Thymus (tissue), 11 donors: ENCODE data around the gene CPT1B. TPM values are rescaled to one million over a fixed set of nuclear protein-coding genes. Genes with fewer than 3 reads are reported as not detected.
"Not testable (repeated sequence)": the region's sequence is repeated elsewhere in the genome, so short reads cannot be mapped to it uniquely, and the experiment has no call there.

Experiments
- DNase-seq, 9 donors: peaks; one replicate each; pipeline ENCODE4 v3.0.0-alpha.2; 2013; ENCODE audit warnings: low spot score in 9 of 9, low read depth in 6 of 9, missing footprints in 1 of 9
- H3K27ac ChIP-seq, 2 donors: one replicate each; pipeline ENCODE4 v1.5.1; 2013; ENCODE audit warnings: control low read depth in 1 of 2, low read depth in 1 of 2, low read length in 1 of 2, mild to moderate bottlenecking in 1 of 2, moderate library complexity in 1 of 2
- H3K27me3 ChIP-seq, 2 donors: one replicate each; pipeline ENCODE4 v1.5.1; 2013; ENCODE audit warnings: low read length in 1 of 2; ENCODE audit not compliant: control insufficient read depth in 2 of 2, insufficient read depth in 1 of 2
- H3K36me3 ChIP-seq, 2 donors: one replicate each; pipeline ENCODE4 v1.5.1; 2013; ENCODE audit warnings: low read length in 1 of 2, mild to moderate bottlenecking in 1 of 2, moderate library complexity in 1 of 2; ENCODE audit not compliant: control insufficient read depth in 2 of 2, insufficient read depth in 2 of 2
- H3K4me1 ChIP-seq, 2 donors: one replicate each; pipeline ENCODE4 v1.5.1; 2013; ENCODE audit warnings: low read length in 2 of 2; ENCODE audit not compliant: control insufficient read depth in 2 of 2, insufficient read depth in 2 of 2
- H3K4me3 ChIP-seq, 2 donors: one replicate each; pipeline ENCODE4 v1.5.1; 2013; ENCODE audit warnings: low read length in 2 of 2, control low read depth in 1 of 2, mild to moderate bottlenecking in 1 of 2
- H3K9me3 ChIP-seq, 2 donors: one replicate each; pipeline ENCODE4 v1.5.1; 2013; ENCODE audit warnings: low read length in 1 of 2, mild to moderate bottlenecking in 1 of 2; ENCODE audit not compliant: control insufficient read depth in 2 of 2, insufficient read depth in 1 of 2
- WGBS: extraction: QIAGEN DNeasy Blood & Tissue Kit; methylation state at CpG from one replicate; pipeline ENCODE4 v1.1.7; 2013; 5-methylcytosine and 5-hydroxymethylcytosine counted together
- polyA plus RNA-seq: library from polyadenylated mRNA; stranded (reverse); fragments of 200-250 nt; gene quantifications from one replicate; pipeline ENCODE4 v1.2.3, GENCODE V29; 2013
- total RNA-seq: library from RNA; stranded (reverse); fragments of 120-200 nt; gene quantifications from one replicate; pipeline ENCODE4 v1.2.4, GENCODE V29; 2013
- donor health status: healthy.

Gene CPT1B
- total and polyA plus RNA-seq, 2 donors = 8.5 to 74.1 TPM

DNA sequence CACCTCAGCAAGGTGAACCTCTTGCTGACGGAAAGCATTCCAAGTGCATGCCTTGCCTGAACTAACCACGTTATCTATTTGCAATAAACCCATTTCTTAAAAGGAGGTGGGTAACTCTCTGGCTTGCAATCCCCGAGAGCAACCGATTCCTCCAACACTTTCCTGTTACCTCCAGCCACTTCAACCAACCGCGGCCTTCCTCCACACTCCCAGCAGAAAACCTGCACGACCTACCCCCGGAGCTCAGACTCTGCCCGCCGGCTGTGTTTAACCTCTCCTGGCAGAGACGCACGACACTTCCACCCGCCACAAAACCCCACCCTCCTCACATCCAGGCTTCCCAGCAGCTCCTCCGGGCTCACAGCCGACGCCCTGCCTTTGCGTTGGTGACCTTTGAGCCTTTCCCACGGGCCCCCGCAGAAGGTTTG is 53.5 kb downstream of the CPT1B start:
- peak overlapping the region; percentile 65 to 92 for H3K27ac ChIP-seq
- peaks cover 22 to 33% of the 10 kb centered on the region in 2 donors for H3K27me3 ChIP-seq
- H3K4me3 ChIP-seq = peak overlapping the region; percentile 63 to 86
- H3K9me3 ChIP-seq = peaks cover 1 to 12% of the 10 kb centered on the region in 2 donors
- 13% methylated on average over 19 of the region's 19 CpGs for WGBS
- peaks cover 39 to 41% of the 10 kb centered on the region in 2 donors for H3K36me3 ChIP-seq
- peaks cover 16 to 18% of the 10 kb centered on the region in 2 donors for H3K4me1 ChIP-seq
- DNase-seq = no peak

GRCh38 chr22:50523806-50524675 is 54.2 kb downstream of the CPT1B start:
- WGBS = 92% methylated on average over 25 of the region's 25 CpGs
- peaks cover 16 to 18% of the 10 kb centered on the region in 2 donors for H3K4me1 ChIP-seq
- H3K27ac ChIP-seq = no peak overlapping the region
- no peak for DNase-seq
- H3K36me3 ChIP-seq = peaks cover 45 to 47% of the 10 kb centered on the region in 2 donors
- peak overlapping the region; percentile 63 to 86 for H3K4me3 ChIP-seq
- H3K9me3 ChIP-seq = peaks cover 1 to 8% of the 10 kb centered on the region in 2 donors
- H3K27me3 ChIP-seq = peaks cover 15 to 27% of the 10 kb centered on the region in 2 donors

DNA sequence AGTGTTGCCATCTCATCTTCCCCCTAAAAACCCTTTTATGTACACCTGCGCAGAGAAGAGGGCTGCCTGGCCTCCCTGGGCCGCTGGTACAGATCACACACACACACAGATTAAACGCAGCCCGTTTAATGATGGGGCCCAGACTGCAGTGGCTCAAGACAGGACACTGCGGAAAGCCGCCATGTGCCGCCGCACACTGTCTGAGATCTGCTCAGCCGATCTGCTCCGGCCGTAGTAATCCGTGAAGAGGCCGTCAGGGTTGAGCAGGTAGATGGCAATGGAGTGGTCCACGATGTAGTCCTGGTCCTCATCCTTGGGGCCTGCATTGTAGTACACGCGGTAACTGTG is 54.8 kb downstream of the CPT1B start:
- 96% methylated on average over 16 of the region's 16 CpGs for WGBS
- Histone ChIP-seq H3K9me3 (peaks cover 0 to 2% of the 10 kb centered on the region in 2 donors), H3K4me1 (peaks cover 16 to 18% of the 10 kb centered on the region in 2 donors), H3K36me3 (peaks cover 51 to 53% of the 10 kb centered on the region in 2 donors), H3K27ac (no peak overlapping the region), H3K27me3 (peaks cover 9 to 21% of the 10 kb centered on the region in 2 donors), H3K4me3 (no peak overlapping the region)
- no peak for DNase-seq

- no peak overlapping the region for H3K4me3 ChIP-seq
- no peaks in the 10 kb centered on the region for H3K9me3 ChIP-seq
- H3K36me3 ChIP-seq = peaks cover 55 to 56% of the 10 kb centered on the region in 2 donors
- H3K27me3 ChIP-seq = peaks cover 4 to 16% of the 10 kb centered on the region in 2 donors
- peaks cover 16 to 18% of the 10 kb centered on the region in 2 donors for H3K4me1 ChIP-seq
- WGBS = 96% methylated on average over 22 of the region's 22 CpGs
- DNase-seq = no peak
- no peak overlapping the region for H3K27ac ChIP-seq
Measured at GRCh38 chr22:50522806-50523438, 55.3 kb downstream of the CPT1B start.

DNA sequence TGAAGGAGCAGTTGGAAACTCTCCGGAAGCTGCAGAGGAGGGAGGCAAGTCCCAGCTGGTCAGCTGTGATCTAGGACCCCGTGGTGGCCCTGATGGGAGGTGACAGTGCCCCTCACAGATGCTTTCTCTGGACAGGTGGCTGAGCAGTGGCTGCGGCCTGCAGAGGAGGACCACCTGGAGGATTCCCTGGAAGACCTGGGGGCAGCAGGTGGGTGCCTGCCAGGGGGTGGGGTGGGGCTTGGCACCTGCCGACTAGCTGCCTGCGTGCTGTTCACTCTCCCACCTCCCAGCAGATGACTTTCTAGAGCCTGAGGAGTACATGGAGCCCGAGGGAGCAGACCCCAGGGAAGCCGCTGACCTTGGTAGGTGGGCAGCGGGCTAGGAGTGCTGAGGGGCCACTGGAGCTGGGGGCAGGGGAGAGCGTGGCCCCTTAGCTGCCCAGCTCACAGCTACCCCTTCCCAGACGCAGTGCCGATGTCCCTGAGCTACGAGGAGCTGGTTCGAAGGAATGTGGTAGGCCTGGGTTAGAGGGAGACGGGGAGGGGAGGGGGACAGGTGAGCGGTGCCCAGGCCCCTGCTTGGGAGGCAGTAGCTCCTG is 55.9 kb downstream of the CPT1B start:
- DNase-seq = no peak
- peaks cover 16 to 18% of the 10 kb centered on the region in 2 donors for H3K4me1 ChIP-seq
- H3K27me3 ChIP-seq = peaks cover 2 to 10% of the 10 kb centered on the region in 2 donors
- peaks cover 61% of the 10 kb centered on the region in 2 donors for H3K36me3 ChIP-seq
- WGBS = 94% methylated on average over 15 of the region's 15 CpGs
- H3K9me3 ChIP-seq = no peaks in the 10 kb centered on the region
- H3K27ac ChIP-seq = no peak overlapping the region
- H3K4me3 ChIP-seq = no peak overlapping the region

DNA sequence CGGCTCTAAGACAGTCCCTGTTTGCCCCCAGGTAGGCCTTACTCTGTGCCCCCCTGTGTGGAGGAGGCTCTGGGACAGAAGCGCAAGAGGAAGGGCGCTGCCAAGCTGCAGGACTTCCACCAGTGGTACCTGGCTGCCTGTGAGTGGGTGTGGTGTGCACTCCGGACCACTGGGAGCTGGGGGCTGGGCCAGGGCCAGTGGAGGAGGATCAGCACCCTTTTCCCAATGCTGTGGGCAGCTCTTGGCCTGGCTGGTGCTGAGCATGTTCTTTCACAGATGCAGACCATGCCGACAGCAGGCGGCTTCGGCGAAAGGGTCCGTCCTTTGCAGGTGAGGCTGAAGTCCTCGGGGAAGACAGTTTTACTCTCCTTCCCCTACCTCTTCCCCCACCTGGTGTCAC is 56.5 kb downstream of the CPT1B start:
- 97% methylated on average over 10 of the region's 10 CpGs for WGBS
- Histone ChIP-seq H3K36me3 (peaks cover 67% of the 10 kb centered on the region in 2 donors), H3K27ac (no peak overlapping the region), H3K9me3 (no peaks in the 10 kb centered on the region), H3K4me1 (peaks cover 13 to 15% of the 10 kb centered on the region in 2 donors), H3K4me3 (no peak overlapping the region), H3K27me3 (peaks cover 0 to 4% of the 10 kb centered on the region in 2 donors)
- DNase-seq = no peak

DNA sequence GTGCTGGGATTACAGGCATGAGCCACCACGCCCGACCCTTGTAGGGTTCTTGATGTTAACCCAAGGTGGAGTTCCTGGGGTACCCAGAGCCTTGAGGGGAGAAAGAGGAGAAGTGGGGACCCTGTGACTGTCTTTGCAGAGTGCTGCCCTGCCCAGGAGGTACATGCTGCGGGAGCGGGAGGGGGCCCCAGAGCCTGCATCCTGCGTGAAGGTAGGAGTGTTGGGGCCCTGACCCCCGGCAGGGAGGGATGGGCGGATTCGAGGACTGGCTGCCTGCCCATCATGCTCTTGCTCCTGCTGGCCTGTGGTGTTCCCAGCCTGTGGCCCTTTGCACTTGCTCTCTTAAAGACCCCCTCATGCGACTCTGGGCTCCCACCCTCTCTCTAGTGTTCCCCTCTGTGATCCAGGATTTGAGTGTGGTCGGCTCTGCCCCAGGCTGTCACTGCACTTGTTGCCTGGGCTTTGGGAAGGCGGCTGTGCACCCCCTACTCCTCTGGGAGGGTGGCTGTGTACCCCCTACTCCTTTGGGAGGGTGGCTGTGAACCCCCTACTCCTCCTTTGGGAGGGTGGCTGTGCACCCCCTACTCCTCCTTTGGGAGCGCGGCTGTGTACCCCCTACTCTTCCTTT is 57.3 kb downstream of the CPT1B start:
- 96% methylated on average over 13 of the region's 13 CpGs for WGBS
- no peak for DNase-seq
- H3K4me1 ChIP-seq = peaks cover 10 to 12% of the 10 kb centered on the region in 2 donors
- H3K27me3 ChIP-seq = no peaks in the 10 kb centered on the region
- H3K27ac ChIP-seq = no peak overlapping the region
- peaks cover 75% of the 10 kb centered on the region in 2 donors for H3K36me3 ChIP-seq
- no peaks in the 10 kb centered on the region for H3K9me3 ChIP-seq
- no peak overlapping the region for H3K4me3 ChIP-seq

GRCh38 chr22:50520184-50520583 is 58.0 kb downstream of the CPT1B start:
- H3K27me3 ChIP-seq, H3K27ac ChIP-seq, DNase-seq, H3K4me3 ChIP-seq, H3K9me3 ChIP-seq: not testable (repeated sequence)
- Histone ChIP-seq H3K36me3 (peaks cover 78 to 79% of the 10 kb centered on the region in 2 donors), H3K4me1 (peaks cover 10 to 12% of the 10 kb centered on the region in 2 donors)
- WGBS = 99% methylated on average over 8 of the region's 8 CpGs
